WI38 (cell line): ENCODE results near the gene TMED10.

Experiments used
- H3K4me3 ChIP-seq: 2 replicates; pipeline ENCODE4 v1.5.1; 2011; ENCODE audit warnings: low read depth, mild to moderate bottlenecking, control low read depth, low read length
- CTCF ChIP-seq: IDR thresholded peaks from 2 replicates; pipeline ENCODE4 v1.5.1; 2012; ENCODE audit warnings: low read depth, mild to moderate bottlenecking, control low read depth, low read length

TMED10 gene

GRCh38 chr14:75098212-75098611, 78.2 kb downstream of the TMED10 start:
- no peak for TF ChIP-seq CTCF
- no peak overlapping the region for H3K4me3 ChIP-seq

- no peak overlapping the region for H3K4me3 ChIP-seq
- TF ChIP-seq CTCF = no peak
Measured at GRCh38 chr14:75096959-75097358, 79.5 kb downstream of the TMED10 start.

DNA sequence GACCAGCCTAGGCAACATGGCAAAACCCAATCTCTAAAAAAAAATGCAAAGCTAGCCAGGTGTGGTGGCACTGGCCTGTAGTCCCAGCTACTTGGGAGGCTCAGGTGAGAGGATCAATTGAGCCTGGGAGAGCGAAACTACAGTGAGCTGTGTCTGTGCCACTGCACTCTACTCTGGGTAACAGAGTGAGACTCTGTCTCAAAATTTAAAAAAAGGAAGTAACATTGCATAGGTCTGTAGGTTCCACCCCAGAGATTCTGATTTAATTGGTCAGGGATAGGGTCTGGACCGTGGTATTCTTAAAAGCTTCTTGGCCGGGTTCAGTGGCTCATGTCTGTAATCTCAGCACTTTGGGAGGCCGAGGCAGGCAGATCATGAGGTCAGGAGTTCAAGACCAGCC, 80.7 kb downstream of the TMED10 start:
- TF ChIP-seq CTCF = no peak
- no peak overlapping the region for H3K4me3 ChIP-seq

GRCh38 chr14:75094896-75095295, 81.5 kb downstream of the TMED10 start:
- TF ChIP-seq CTCF = no peak
- H3K4me3 ChIP-seq = no peak overlapping the region

- H3K4me3 ChIP-seq = no peak overlapping the region
- no peak for TF ChIP-seq CTCF
Measured at GRCh38 chr14:75092698-75093097, 83.7 kb downstream of the TMED10 start.

- H3K4me3 ChIP-seq = no peak overlapping the region
- no peak for TF ChIP-seq CTCF
Measured at GRCh38 chr14:75091251-75091650, 85.2 kb downstream of the TMED10 start.

GRCh38 chr14:75090353-75090752, 86.1 kb downstream of the TMED10 start:
- no peak for TF ChIP-seq CTCF
- no peak overlapping the region for H3K4me3 ChIP-seq
